ENCODE results near the gene CRNN. TPM values are rescaled to one million over a fixed set of nuclear protein-coding genes. Genes with fewer than 3 reads are reported as not detected.

CRNN gene
- total RNA-seq, 1 experiment from 2014 or later, result not detected

- Histone ChIP-seq H3K56ac (ENCODE audit: insufficient read length, low read depth, low read length) (no peak overlapping the region), H3K23me2 (ENCODE audit: insufficient read length, low read depth, low read length, poor library complexity, severe bottlenecking) (no peaks in the 10 kb centered on the region), H3T11ph (ENCODE audit: low read length) (no peak overlapping the region), H2BK5ac (ENCODE audit: insufficient read length, low read length) (no peak overlapping the region), H2BK20ac (ENCODE audit: low read depth, low read length, poor library complexity, severe bottlenecking) (no peak overlapping the region), H2BK120ac (ENCODE audit: low read depth, low read length, poor library complexity, severe bottlenecking) (no peak overlapping the region), H3K4me2 (ENCODE audit: insufficient read depth, insufficient read length, low read length) (no peak overlapping the region), H3K14ac (ENCODE audit: insufficient read depth, low read length) (no peak overlapping the region), H3K27me3 (ENCODE audit: insufficient read depth, low read length) (no peaks in the 10 kb centered on the region), H3K18ac (ENCODE audit: insufficient read length, low read depth, low read length) (no peak overlapping the region), H3K4ac (ENCODE audit: low read depth, low read length) (no peak overlapping the region), H3K23ac (ENCODE audit: insufficient read length, low read depth, low read length) (no peak overlapping the region), H2BK15ac (ENCODE audit: low read depth, low read length) (no peak overlapping the region), H3K9ac (ENCODE audit: extremely low read depth, insufficient read length, low read length) (no peak overlapping the region), H3K79me1 (ENCODE audit: insufficient read depth, low read depth, low read length, poor library complexity, severe bottlenecking) (no peaks in the 10 kb centered on the region), H3K4me1 (ENCODE audit: insufficient read depth, low read length) (no peaks in the 10 kb centered on the region), H2AFZ (ENCODE audit: low read length) (no peak overlapping the region), H4K91ac (ENCODE audit: insufficient read length, low read depth, low read length) (no peak overlapping the region), H4K20me1 (ENCODE audit: control insufficient read depth, insufficient read depth, insufficient read length) (no peaks in the 10 kb centered on the region), H2BK12ac (ENCODE audit: insufficient read length, low read depth, low read length) (no peak overlapping the region), H2AK5ac (ENCODE audit: insufficient read length, low read length) (no peak overlapping the region), H3K27ac (ENCODE audit: insufficient read length, low read depth, low read length) (no peak overlapping the region), H3K79me2 (ENCODE audit: insufficient read depth, low read length) (no peaks in the 10 kb centered on the region), H4K5ac (ENCODE audit: insufficient read length, low read depth, low read length) (no peak overlapping the region), H4K8ac (replicated peaks; ENCODE audit: insufficient read length, low read depth, low read length) (no peak overlapping the region), H3K9me3 (ENCODE audit: control insufficient read depth, low read depth, low read length) (peaks cover 63% of the 10 kb centered on the region)
- Mint-ChIP-seq H3K36me3 (ENCODE audit: insufficient read depth in 1 of 3, low read depth in 3 of 3) (peaks cover 6 to 14% (median 6%) of the 10 kb centered on the region in 3 experiments; a peak in 5 of 7 replicates), H3K27me3 (ENCODE audit: low read depth) (no peaks in the 10 kb centered on the region), H3K9me3 (peaks cover 77 to 78% of the 10 kb centered on the region in 2 experiments), H3K27ac (no peak overlapping the region), H3K4me1 (no peaks in the 10 kb centered on the region), H3K4me3 (no peak overlapping the region)
- no peak for DNase-seq
- no CpG with 5 or more reads among the region's 3 CpGs for WGBS (ENCODE audit: extremely low coverage, insufficient read length, low lambda C conversion rate)
- TF ChIP-seq CTCF (conservative IDR thresholded peaks at IDR 0.05), result no peak
Observed at GRCh38 chr1:152427458-152427857, 13.4 kb upstream of the CRNN start.

Measured in H9 (cell line).